ENCODE measurements around the gene PDZRN4.

The PDZRN4 gene

DNA sequence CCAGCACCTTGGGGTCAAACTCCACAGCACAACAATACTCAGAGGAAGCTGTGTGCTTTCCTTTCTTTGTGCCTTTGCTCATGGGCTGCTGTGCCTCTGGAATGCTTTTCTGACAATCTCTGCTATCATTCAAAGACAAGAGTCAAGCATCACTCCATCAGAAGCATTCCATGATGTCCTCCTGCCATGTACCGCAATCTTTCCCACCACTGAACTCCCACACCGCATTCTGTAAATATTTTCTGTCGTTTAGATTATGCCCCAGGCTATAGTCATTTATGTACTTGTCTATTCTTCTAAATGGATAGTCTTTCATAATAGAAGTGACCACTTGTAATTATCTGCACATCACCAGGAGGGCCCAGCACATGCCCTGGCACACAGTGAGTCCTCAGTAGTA is 327.8 kb downstream of the PDZRN4 start:
- no peak overlapping the region for H3K4me3 ChIP-seq (ENCODE audit: low read length)
- DNase-seq (ENCODE audit: low read depth): no peak
- TF ChIP-seq, protein P1, sequence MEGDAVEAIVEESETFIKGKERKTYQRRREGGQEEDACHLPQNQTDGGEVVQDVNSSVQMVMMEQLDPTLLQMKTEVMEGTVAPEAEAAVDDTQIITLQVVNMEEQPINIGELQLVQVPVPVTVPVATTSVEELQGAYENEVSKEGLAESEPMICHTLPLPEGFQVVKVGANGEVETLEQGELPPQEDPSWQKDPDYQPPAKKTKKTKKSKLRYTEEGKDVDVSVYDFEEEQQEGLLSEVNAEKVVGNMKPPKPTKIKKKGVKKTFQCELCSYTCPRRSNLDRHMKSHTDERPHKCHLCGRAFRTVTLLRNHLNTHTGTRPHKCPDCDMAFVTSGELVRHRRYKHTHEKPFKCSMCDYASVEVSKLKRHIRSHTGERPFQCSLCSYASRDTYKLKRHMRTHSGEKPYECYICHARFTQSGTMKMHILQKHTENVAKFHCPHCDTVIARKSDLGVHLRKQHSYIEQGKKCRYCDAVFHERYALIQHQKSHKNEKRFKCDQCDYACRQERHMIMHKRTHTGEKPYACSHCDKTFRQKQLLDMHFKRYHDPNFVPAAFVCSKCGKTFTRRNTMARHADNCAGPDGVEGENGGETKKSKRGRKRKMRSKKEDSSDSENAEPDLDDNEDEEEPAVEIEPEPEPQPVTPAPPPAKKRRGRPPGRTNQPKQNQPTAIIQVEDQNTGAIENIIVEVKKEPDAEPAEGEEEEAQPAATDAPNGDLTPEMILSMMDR (IDR thresholded peaks at IDR 0.05; ENCODE audit: insufficient read depth, low read depth, low read length, missing control alignments): no peak

DNA sequence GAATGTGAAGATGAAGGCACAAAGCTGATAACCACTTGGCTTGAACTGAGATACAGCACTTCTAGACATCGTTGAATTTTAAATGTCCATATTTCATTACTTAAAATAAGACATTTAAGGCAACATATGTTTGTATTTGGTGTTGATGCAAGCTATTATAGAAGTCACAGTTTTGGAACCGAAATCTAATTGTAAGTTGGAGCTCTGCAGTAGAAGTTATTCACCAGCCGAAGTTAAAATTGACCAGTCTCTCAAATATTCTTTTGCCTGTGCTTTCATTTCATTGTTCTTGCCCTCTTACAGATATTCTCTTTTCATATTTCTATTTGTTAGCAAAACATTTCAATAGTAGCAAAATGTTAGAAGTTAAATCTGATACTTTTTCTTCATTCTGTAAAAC is 332.7 kb downstream of the PDZRN4 start:
- no peak overlapping the region for H3K4me3 ChIP-seq (ENCODE audit: low read length)
- DNase-seq (ENCODE audit: low read depth): no peak
- TF ChIP-seq, protein P1 (IDR thresholded peaks at IDR 0.05; ENCODE audit: insufficient read depth, low read depth, low read length, missing control alignments): no peak

DNA sequence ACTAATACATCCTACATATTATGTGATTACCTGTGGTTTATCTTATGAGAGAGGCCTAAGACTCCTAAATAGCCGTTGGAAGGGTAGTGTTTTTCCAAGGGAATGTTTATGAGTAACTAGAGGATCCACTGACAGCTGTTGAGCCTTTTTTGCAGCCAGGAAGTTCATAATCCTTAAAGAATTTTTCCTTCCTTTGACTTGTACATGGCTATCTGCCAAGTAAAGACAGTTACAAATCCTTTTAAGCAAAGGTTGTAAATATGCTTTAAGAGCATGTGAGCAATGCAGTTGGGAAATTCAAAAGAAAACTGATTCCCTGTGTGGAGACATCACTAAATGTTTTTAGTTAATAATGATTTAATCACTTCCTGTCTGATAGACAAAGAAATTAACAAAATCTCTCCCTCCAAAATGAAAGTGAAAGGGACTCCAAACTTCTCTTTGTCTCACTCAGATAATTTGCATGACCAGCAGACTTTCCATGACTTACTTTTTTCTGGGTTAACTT is 333.8 kb downstream of the PDZRN4 start:
- peak; percentile 85 for DNase-seq (ENCODE audit: low read depth)
- TF ChIP-seq, protein P1 (IDR thresholded peaks at IDR 0.05; ENCODE audit: insufficient read depth, low read depth, low read length, missing control alignments): no peak
- no peak overlapping the region for H3K4me3 ChIP-seq (ENCODE audit: low read length)

DNA sequence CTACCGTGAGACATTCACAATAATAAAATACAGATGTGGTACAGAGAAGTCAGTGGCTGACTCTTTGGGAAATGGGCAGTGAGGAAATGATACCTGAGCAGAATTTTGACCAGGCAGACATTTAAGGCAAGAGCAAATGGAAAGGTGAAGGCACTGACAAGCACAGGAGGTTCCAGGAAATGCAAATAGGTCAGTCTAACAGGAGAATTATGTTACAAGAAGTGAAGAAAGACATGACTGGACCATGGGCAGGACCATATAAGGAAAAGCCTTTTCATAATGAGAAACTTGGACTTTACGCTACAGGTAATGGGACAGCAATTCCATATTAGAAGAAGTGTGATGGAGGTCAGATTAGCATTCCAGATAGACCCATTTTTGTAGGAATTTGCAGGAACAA is 338.9 kb downstream of the PDZRN4 start:
- DNase-seq (ENCODE audit: low read depth): no peak
- no peak overlapping the region for H3K4me3 ChIP-seq (ENCODE audit: low read length)
- TF ChIP-seq, protein P1 (IDR thresholded peaks at IDR 0.05; ENCODE audit: insufficient read depth, low read depth, low read length, missing control alignments): no peak

DNA sequence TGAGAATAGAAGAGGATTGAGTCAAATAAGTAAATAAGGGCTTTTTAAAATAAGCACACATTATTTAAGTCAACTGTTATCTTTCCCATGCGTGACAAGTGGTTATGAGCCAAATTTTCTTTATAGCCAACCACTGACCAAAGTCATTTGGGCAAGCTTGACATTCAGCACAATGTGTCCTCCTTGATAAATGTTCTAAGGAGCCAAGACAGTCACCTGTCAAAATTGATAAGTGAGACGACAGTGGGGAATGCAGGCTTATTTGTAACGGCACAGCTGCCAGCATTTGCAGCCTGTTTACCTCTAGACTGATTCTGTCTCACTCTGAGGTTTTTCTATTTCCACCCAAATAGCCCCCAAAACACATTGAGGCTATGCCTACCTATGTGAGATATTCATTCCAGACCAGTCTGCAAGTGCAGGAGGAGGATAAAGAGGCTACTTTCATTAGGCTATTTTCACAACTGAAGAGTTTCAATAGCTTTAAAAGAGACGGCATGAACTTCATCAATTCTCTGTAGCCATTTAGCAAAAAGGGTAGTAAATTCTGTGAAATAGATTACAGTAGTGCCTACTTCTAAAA is 339.5 kb downstream of the PDZRN4 start:
- DNase-seq (ENCODE audit: low read depth): no peak
- TF ChIP-seq, protein P1 (IDR thresholded peaks at IDR 0.05; ENCODE audit: insufficient read depth, low read depth, low read length, missing control alignments): no peak
- no peak overlapping the region for H3K4me3 ChIP-seq (ENCODE audit: low read length)

DNA sequence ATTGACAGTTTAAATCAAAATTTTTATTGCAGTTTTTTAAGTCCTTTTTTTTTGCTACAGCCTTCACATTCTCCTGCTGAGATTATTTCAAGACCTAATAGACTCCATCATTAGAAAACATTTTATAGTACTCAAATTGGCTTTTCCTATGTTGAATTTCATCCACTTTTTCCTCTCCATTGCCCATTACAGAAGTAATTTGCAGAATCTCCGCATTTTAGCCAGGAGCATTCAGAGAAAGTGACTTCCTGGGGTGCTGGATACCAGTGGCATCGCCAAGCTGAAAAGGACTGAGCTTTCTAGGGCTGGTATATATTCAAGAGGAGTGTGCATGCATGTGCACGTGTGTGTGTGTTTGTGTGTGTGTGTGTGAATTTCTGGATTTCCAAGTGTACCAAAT is 340.8 kb downstream of the PDZRN4 start:
- no peak overlapping the region for H3K4me3 ChIP-seq (ENCODE audit: low read length)
- TF ChIP-seq, protein P1 (IDR thresholded peaks at IDR 0.05; ENCODE audit: insufficient read depth, low read depth, low read length, missing control alignments): no peak
- no peak for DNase-seq (ENCODE audit: low read depth)

DNA sequence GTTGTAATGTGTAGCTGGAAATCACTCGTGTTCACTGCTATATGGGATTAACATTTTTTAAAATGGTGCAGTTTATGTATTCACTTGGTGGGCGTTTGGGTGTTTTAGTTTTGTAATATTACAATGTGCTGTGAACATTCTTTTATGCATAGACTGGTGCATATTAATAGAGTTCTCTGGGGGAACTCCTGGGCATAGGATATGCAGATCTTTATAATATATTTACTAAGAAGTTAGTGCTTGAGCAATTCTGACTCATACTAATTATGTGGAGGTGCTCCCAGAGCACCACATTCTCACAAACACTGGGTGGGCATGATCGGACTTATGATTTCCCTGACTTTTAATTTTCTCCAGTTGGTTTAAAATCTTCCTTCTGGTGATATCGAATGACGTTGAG is 342.3 kb downstream of the PDZRN4 start:
- no peak for DNase-seq (ENCODE audit: low read depth)
- TF ChIP-seq, protein P1 (IDR thresholded peaks at IDR 0.05; ENCODE audit: insufficient read depth, low read depth, low read length, missing control alignments): no peak
- no peak overlapping the region for H3K4me3 ChIP-seq (ENCODE audit: low read length)

All from epithelial cell of esophagus (primary cell).